OCI-LY1 (cell line): ENCODE data around the gene CD164L2.

Experiments
- H2AFZ ChIP-seq: fragments of 200-600 bp; sonication (generic), shearing (Covaris generic); 2 replicates; pipeline ENCODE4 v1.6.0; 2014; ENCODE audit warnings: antibody characterized with exemption, mild to moderate bottlenecking, low read length
- H3F3A ChIP-seq: fragments of 200-600 bp; sonication (generic), shearing (Covaris generic); 2 replicates; pipeline ENCODE4 v1.6.0; 2014; ENCODE audit warnings: mild to moderate bottlenecking, antibody characterized with exemption, low read length, moderate library complexity; ENCODE audit not compliant: insufficient read depth
- H3K27ac ChIP-seq: fragments of 200-600 bp; sonication (generic); 2 replicates; pipeline ENCODE4 v1.5.1; 2014; ENCODE audit warnings: low read length, mixed run types, mild to moderate bottlenecking, low read depth; ENCODE audit not compliant: poor library complexity, severe bottlenecking
- H3K27me3 ChIP-seq: fragments of 200-600 bp; sonication (generic); 2 replicates; pipeline ENCODE4 v1.6.0; 2014; ENCODE audit warnings: antibody characterized with exemption, mild to moderate bottlenecking, low read length, moderate library complexity; ENCODE audit not compliant: insufficient read depth
- H3K36me3 ChIP-seq: fragments of 200-600 bp; sonication (generic); 2 replicates; pipeline ENCODE4 v1.6.1; 2014; ENCODE audit warnings: mild to moderate bottlenecking, antibody characterized with exemption, low read length, moderate library complexity, mixed read lengths; ENCODE audit not compliant: insufficient read depth
- H3K4me1 ChIP-seq: fragments of 200-600 bp; sonication (generic); 2 replicates; pipeline ENCODE4 v1.5.1; 2014; ENCODE audit warnings: mild to moderate bottlenecking, low read length, moderate library complexity; ENCODE audit not compliant: insufficient read depth, severe bottlenecking
- H3K4me2 ChIP-seq: fragments of 200-600 bp; sonication (generic), shearing (Covaris generic); 2 replicates; pipeline ENCODE4 v1.6.1; 2014; ENCODE audit warnings: low read length
- H3K4me3 ChIP-seq: fragments of 200-600 bp; sonication (generic); 2 replicates; pipeline ENCODE4 v1.5.1; 2014; ENCODE audit warnings: low read length, low read depth, mild to moderate bottlenecking, mixed read lengths; ENCODE audit not compliant: poor library complexity, severe bottlenecking
- H3K79me2 ChIP-seq: fragments of 200-600 bp; shearing (Covaris generic); 2 replicates; pipeline ENCODE4 v1.6.1; 2016; ENCODE audit warnings: mixed run types, low read length, mixed read lengths; ENCODE audit not compliant: insufficient read depth
- H3K9ac ChIP-seq: fragments of 200-600 bp; sonication (generic), shearing (Covaris generic); 2 replicates; pipeline ENCODE4 v1.6.1; 2014; ENCODE audit warnings: mild to moderate bottlenecking, low read length, mixed read lengths
- H3K9me2 ChIP-seq: fragments of 200-600 bp; sonication (generic), shearing (Covaris generic); 2 replicates; pipeline ENCODE4 v1.6.1; 2014; ENCODE audit warnings: low read depth, mild to moderate bottlenecking, low read length, mixed read lengths
- H3K9me3 ChIP-seq: fragments of 200-600 bp; shearing (Covaris generic); 2 replicates; pipeline ENCODE4 v1.6.1; 2014; ENCODE audit warnings: low read length, mixed read lengths
- H4K20me1 ChIP-seq: fragments of 200-600 bp; sonication (generic), shearing (Covaris generic); 2 replicates; pipeline ENCODE4 v1.6.0; 2016; ENCODE audit warnings: mild to moderate bottlenecking, low read length; ENCODE audit not compliant: insufficient read depth
- CTCF ChIP-seq: fragments of 200-600 bp; sonication (generic), shearing (Covaris generic); IDR thresholded peaks from 2 replicates; pipeline ENCODE4 v1.5.1; 2017; ENCODE audit warnings: mild to moderate bottlenecking, antibody characterized with exemption, low read length, moderate library complexity, mixed read lengths
- EZH2 ChIP-seq: fragments of 200-600 bp; sonication (generic), shearing (Covaris generic); IDR thresholded peaks from 2 replicates; pipeline ENCODE4 v1.8.0; 2017; ENCODE audit warnings: borderline replicate concordance, mixed run types, mild to moderate bottlenecking, antibody characterized with exemption, low read length, moderate library complexity, mixed read lengths

The CD164L2 gene

GRCh38 chr1:27359822-27360158 lies 23.3 kb downstream of the CD164L2 start:
- no peak overlapping the region for H2AFZ ChIP-seq

GRCh38 chr1:27358928-27359313 lies 24.2 kb downstream of the CD164L2 start:
- Histone ChIP-seq H3K27ac (no peak overlapping the region), H3K27me3 (no peaks in the 10 kb centered on the region; the same call in 1 of the 2 replicates), H3K9me2 (no peaks in the 10 kb centered on the region), H3K36me3 (no peaks in the 10 kb centered on the region), H3K4me1 (peaks cover 47% of the 10 kb centered on the region), H4K20me1 (no peaks in the 10 kb centered on the region), H3F3A (no peaks in the 10 kb centered on the region), H3K9ac (no peak overlapping the region), H3K4me2 (no peak overlapping the region), H3K4me3 (no peak overlapping the region), H3K9me3 (no peaks in the 10 kb centered on the region), H2AFZ (no peak overlapping the region), H3K79me2 (no peaks in the 10 kb centered on the region)
- no peak for TF ChIP-seq EZH2
- TF ChIP-seq CTCF = no peak

More at GRCh38 chr1:27359822-27360158, 23.3 kb downstream of the CD164L2 start:
- H3K27ac ChIP-seq = no peak overlapping the region
- H3K9me3 ChIP-seq = no peaks in the 10 kb centered on the region
- peak overlapping the region; percentile 83 for H3K4me2 ChIP-seq
- peak overlapping the region; percentile 67; the same call in 1 of the 2 replicates for H3K9ac ChIP-seq
- H3K79me2 ChIP-seq = no peaks in the 10 kb centered on the region
- H4K20me1 ChIP-seq = no peaks in the 10 kb centered on the region
- no peaks in the 10 kb centered on the region for H3K36me3 ChIP-seq
- no peaks in the 10 kb centered on the region for H3F3A ChIP-seq
- no peaks in the 10 kb centered on the region; the same call in 1 of the 2 replicates for H3K27me3 ChIP-seq
- peaks cover 56% of the 10 kb centered on the region for H3K4me1 ChIP-seq
- peak overlapping the region; percentile 62 for H3K4me3 ChIP-seq
- H3K9me2 ChIP-seq = no peaks in the 10 kb centered on the region
- TF ChIP-seq CTCF (no peak), EZH2 (no peak)

GRCh38 chr1:27358038-27358927 lies 24.9 kb downstream of the CD164L2 start:
- H3K9me2 ChIP-seq = no peaks in the 10 kb centered on the region
- H3K4me3 ChIP-seq = no peak overlapping the region
- no peak overlapping the region for H3K27ac ChIP-seq
- no peaks in the 10 kb centered on the region; the same call in 1 of the 2 replicates for H3K27me3 ChIP-seq
- H3K9ac ChIP-seq = no peak overlapping the region; the same call in 1 of the 2 replicates
- no peak overlapping the region for H2AFZ ChIP-seq
- no peaks in the 10 kb centered on the region for H3K9me3 ChIP-seq
- no peaks in the 10 kb centered on the region for H3F3A ChIP-seq
- H3K4me2 ChIP-seq = peak overlapping the region; percentile 82; the same call in 1 of the 2 replicates
- H4K20me1 ChIP-seq = no peaks in the 10 kb centered on the region
- H3K79me2 ChIP-seq = no peaks in the 10 kb centered on the region
- peaks cover 43% of the 10 kb centered on the region for H3K4me1 ChIP-seq
- H3K36me3 ChIP-seq = no peaks in the 10 kb centered on the region
- no peak for TF ChIP-seq EZH2
- no peak for TF ChIP-seq CTCF
